CD14-positive monocyte (primary cell): ENCODE data around the gene MAP3K1. TPM values are rescaled to one million over a fixed set of nuclear protein-coding genes. Genes with fewer than 3 reads are reported as not detected.

Source experiments
- DNase-seq, 3 donors: peaks; one replicate each; pipeline ENCODE4 v3.0.0-alpha.2; 2011 to 2022
- H2AFZ ChIP-seq: 2 replicates; pipeline ENCODE4 v1.6.0; 2012; ENCODE audit warnings: mild to moderate bottlenecking, low read depth, low read length, inconsistent platforms; ENCODE audit not compliant: insufficient read depth, poor library complexity, severe bottlenecking
- H3K27ac ChIP-seq, 2 donors: 1 replicate in 1 of 2; 2 replicates in 1 of 2; pipeline ENCODE4 v1.5.1; 2012 to 2013; ENCODE audit warnings: low read length in 2 of 2, control low read depth in 1 of 2, inconsistent platforms in 1 of 2, low read depth in 1 of 2, mild to moderate bottlenecking in 1 of 2
- H3K27me3 ChIP-seq, 2 donors: one replicate each; pipeline versions ENCODE4 v1.6.0 to v1.6.1; 2011 to 2013; ENCODE audit warnings: low read length in 2 of 2; ENCODE audit not compliant: control insufficient read depth in 2 of 2, insufficient read depth in 2 of 2
- H3K36me3 ChIP-seq, 2 donors: replicated peaks in 1 of 2; 1 replicate in 1 of 2; 2 replicates in 1 of 2; pipeline versions ENCODE4 v1.5.1 to v1.6.1; 2012 to 2013; ENCODE audit warnings: low read length in 2 of 2, control low read depth in 1 of 2, inconsistent platforms in 1 of 2, mild to moderate bottlenecking in 1 of 2; ENCODE audit not compliant: insufficient read depth in 2 of 2, control insufficient read depth in 1 of 2
- H3K4me1 ChIP-seq, 2 donors: 1 replicate in 1 of 2; 2 replicates in 1 of 2; pipeline versions ENCODE4 v1.5.1 to v1.6.1; 2012 to 2013; ENCODE audit warnings: low read length in 2 of 2, control low read depth in 1 of 2, inconsistent platforms in 1 of 2, mild to moderate bottlenecking in 1 of 2, moderate library complexity in 1 of 2; ENCODE audit not compliant: insufficient read depth in 2 of 2, control insufficient read depth in 1 of 2
- H3K4me2 ChIP-seq: replicated peaks from 2 replicates; pipeline ENCODE3; 2012; ENCODE audit warnings: low read length, moderate library complexity, mild to moderate bottlenecking; ENCODE audit not compliant: poor library complexity, severe bottlenecking; ENCODE audit errors: extremely low read depth
- H3K4me3 ChIP-seq, 3 experiments: fragments of 200-600 bp in 1 of 3; sonication (generic) in 1 of 3; replicated peaks in 1 of 3; 1 replicate in 2 of 3; 2 replicates in 1 of 3; pipeline ENCODE4 v1.5.1; 2011 to 2013; ENCODE audit warnings: low read length in 3 of 3, mild to moderate bottlenecking in 3 of 3, control low read depth in 2 of 3, low read depth in 2 of 3, inconsistent platforms in 1 of 3, moderate library complexity in 1 of 3
- H3K79me2 ChIP-seq: 2 replicates; pipeline ENCODE4 v1.6.0; 2012; ENCODE audit warnings: mild to moderate bottlenecking, control low read depth, inconsistent platforms, low read length, moderate library complexity; ENCODE audit not compliant: insufficient read depth
- H3K9ac ChIP-seq: 2 replicates; pipeline ENCODE4 v1.6.0; 2017; ENCODE audit warnings: low read length, mild to moderate bottlenecking; ENCODE audit not compliant: insufficient read depth, poor library complexity, severe bottlenecking
- H3K9me3 ChIP-seq, 2 donors: replicated peaks in 1 of 2; 1 replicate in 1 of 2; 2 replicates in 1 of 2; pipeline versions ENCODE4 v1.5.1 to v1.6.1; 2012 to 2013; ENCODE audit warnings: low read length in 2 of 2, control low read depth in 1 of 2; ENCODE audit not compliant: control insufficient read depth in 1 of 2, insufficient read depth in 1 of 2
- H4K20me1 ChIP-seq: 2 replicates; pipeline ENCODE4 v1.6.0; 2012; ENCODE audit warnings: mild to moderate bottlenecking, low read length, control low read depth, moderate library complexity; ENCODE audit not compliant: insufficient read depth
- H3K27ac Mint-ChIP-seq, 7 donors: one replicate each; pipeline ENCODE4 v1.8.0; 2020; ENCODE audit warnings: mild to moderate bottlenecking in 7 of 7, mixed read lengths in 7 of 7, moderate library complexity in 6 of 7, inconsistent platforms in 2 of 7
- H3K27me3 Mint-ChIP-seq, 3 donors: one replicate each; pipeline ENCODE4 v1.8.0; 2021 to 2022; ENCODE audit warnings: low read depth in 3 of 3, mild to moderate bottlenecking in 3 of 3, mixed read lengths in 3 of 3, moderate library complexity in 3 of 3, inconsistent platforms in 1 of 3
- H3K36me3 Mint-ChIP-seq, 2 donors: one replicate each; pipeline ENCODE4 v1.8.0; 2020; ENCODE audit warnings: mixed read lengths in 2 of 2, inconsistent platforms in 1 of 2, mild to moderate bottlenecking in 1 of 2
- H3K4me1 Mint-ChIP-seq: one replicate; pipeline ENCODE4 v1.8.0; 2020; ENCODE audit warnings: mild to moderate bottlenecking, mixed read lengths
- H3K4me3 Mint-ChIP-seq, 2 donors: one replicate each; pipeline ENCODE4 v1.8.0; 2020; ENCODE audit warnings: mild to moderate bottlenecking in 2 of 2, mixed read lengths in 2 of 2, moderate library complexity in 1 of 2
- H3K9me3 Mint-ChIP-seq, 7 donors: one replicate each; pipeline ENCODE4 v1.8.0; 2020 to 2022; ENCODE audit warnings: mixed read lengths in 7 of 7, mild to moderate bottlenecking in 6 of 7, moderate library complexity in 6 of 7, inconsistent platforms in 2 of 7
- CTCF ChIP-seq: fragments of 200-600 bp; IDR thresholded peaks from one replicate; pipeline ENCODE4 v1.8.0; 2022; ENCODE audit warnings: antibody characterized with exemption, mild to moderate bottlenecking
- WGBS: methylation state at CpG from one replicate; pipeline ENCODE4 v1.1.5; 2013; ENCODE audit warnings: missing lambda C conversion rate; ENCODE audit not compliant: insufficient coverage; 5-methylcytosine and 5-hydroxymethylcytosine counted together
- intact Hi-C, 2 donors: fragments of 100-400 bp; cut with micrococcal nuclease; formaldehyde crosslinking; loops; one replicate each; pipeline versions ENCODE4 v1.15.0 to v1.15.1; 2023
- polyA plus RNA-seq, 3 donors: library from polyadenylated mRNA; depleted of rRNA in 1 of 3; unstranded in 2 of 3; stranded (reverse) in 1 of 3; fragments of 300-500 nt in 2 of 3; fragments of >200 nt in 1 of 3; fragmentation: Illumina TruSeq in 2 of 3; gene quantifications; 1 replicate in 2 of 3; 2 replicates in 1 of 3; pipeline ENCODE4 v1.2.3, GENCODE V29; 2012 to 2021

MAP3K1 gene
- polyA plus RNA-seq, 3 donors, result 44.7 to 62.1 (median 45.6) TPM

DNA sequence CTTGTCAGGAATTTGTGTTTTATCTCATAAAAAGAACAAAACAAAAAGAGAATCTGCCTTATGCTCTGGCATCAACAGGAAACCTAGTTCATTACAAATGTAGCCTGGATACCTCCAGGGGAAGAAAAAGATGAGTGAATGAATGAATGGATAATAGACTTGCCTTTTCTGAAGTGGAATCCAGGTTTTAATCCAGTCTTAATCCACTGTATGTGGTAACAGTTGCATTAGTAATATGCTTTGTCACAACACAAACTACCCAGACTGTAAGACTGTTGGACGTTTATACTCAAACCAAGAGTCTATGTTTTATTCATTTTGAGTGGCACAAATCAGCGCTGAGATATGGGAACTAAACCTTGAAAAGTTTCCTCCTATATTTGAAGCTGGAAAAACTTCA lies 32.1 kb upstream of the MAP3K1 start:
- TF ChIP-seq CTCF, result no peak
- no peak overlapping the region for H3K4me3 Mint-ChIP-seq
- H3K4me1 Mint-ChIP-seq, result no peaks in the 10 kb centered on the region
- Histone ChIP-seq H3K36me3 (no peaks in the 10 kb centered on the region), H3K4me2 (no peak overlapping the region), H3K79me2 (no peaks in the 10 kb centered on the region), H4K20me1 (no peaks in the 10 kb centered on the region), H3K4me1 (no peaks in the 10 kb centered on the region), H3K9me3 (peaks cover 0 to 6% of the 10 kb centered on the region in 2 donors), H2AFZ (no peak overlapping the region), H3K4me3 (no peak overlapping the region), H3K27me3 (no peaks in the 10 kb centered on the region), H3K27ac (no peak overlapping the region), H3K9ac (no peak overlapping the region)
- DNase-seq, result no peak
- intact Hi-C loops, result no loop called here
- no peak overlapping the region for H3K27ac Mint-ChIP-seq
- H3K27me3 Mint-ChIP-seq, result no peaks in the 10 kb centered on the region
- H3K36me3 Mint-ChIP-seq, result peaks cover 0 to 10% of the 10 kb centered on the region in 2 donors
- no CpG with 5 or more reads among the region's 2 CpGs for WGBS
- peaks cover 8 to 25% (median 19%) of the 10 kb centered on the region in 7 donors for H3K9me3 Mint-ChIP-seq

GRCh38 chr5:56786346-56786745 lies 29.0 kb upstream of the MAP3K1 start:
- no peaks in the 10 kb centered on the region for H3K27me3 Mint-ChIP-seq
- intact Hi-C loops, result no loop called here
- Histone ChIP-seq H4K20me1 (no peaks in the 10 kb centered on the region), H3K4me3 (no peak overlapping the region), H3K4me2 (no peak overlapping the region), H3K9ac (no peak overlapping the region), H3K27ac (no peak overlapping the region), H3K79me2 (no peaks in the 10 kb centered on the region), H3K9me3 (peaks cover 0 to 6% of the 10 kb centered on the region in 2 donors), H3K4me1 (no peaks in the 10 kb centered on the region), H3K27me3 (no peaks in the 10 kb centered on the region), H2AFZ (no peak overlapping the region), H3K36me3 (no peaks in the 10 kb centered on the region)
- H3K4me1 Mint-ChIP-seq, result no peaks in the 10 kb centered on the region
- peaks cover 0 to 8% (median 2%) of the 10 kb centered on the region in 7 donors for H3K9me3 Mint-ChIP-seq
- WGBS, result 100% methylated on average over 1 of the region's 2 CpGs
- no peak for TF ChIP-seq CTCF
- DNase-seq, result no peak
- no peak overlapping the region for H3K27ac Mint-ChIP-seq
- H3K36me3 Mint-ChIP-seq, result no peaks in the 10 kb centered on the region
- no peak overlapping the region for H3K4me3 Mint-ChIP-seq
